ENCODE data around the gene TNRC18.

DNA sequence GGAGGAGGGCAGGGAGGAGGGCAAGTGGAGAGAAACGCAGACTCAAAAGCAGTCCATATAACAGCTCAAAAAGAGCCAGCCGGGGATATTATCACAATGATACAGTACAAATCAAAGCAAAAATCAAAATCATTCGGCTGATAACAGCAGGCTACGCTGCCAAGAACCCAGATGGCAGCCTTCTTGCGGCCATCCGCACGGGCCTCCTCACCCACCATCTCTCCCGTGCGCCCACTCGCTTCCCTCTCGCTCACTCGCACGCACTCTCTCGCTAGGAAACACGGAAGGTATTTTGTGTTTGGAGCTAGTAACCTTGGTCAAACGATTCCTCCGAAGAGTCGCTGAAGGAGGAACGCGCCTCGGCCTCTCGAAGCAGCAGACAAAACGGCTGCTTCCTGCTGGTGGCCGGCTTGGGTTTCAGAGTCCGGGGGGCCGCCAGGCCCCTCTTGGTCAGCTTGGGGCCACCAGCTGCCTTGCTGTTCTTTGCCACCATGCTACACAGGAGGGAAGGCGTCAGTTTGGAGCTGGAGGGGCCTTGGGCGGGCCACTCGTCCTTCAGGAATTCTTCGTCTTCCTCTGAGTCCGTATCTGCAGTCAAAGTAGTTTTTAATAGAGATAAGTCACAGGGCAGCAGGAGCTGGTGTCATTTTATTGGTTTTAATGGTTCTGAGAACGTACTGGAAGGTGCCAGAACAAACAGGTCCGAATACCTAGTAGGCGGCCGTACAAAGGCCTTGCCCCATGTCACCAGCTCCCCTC lies 71.9 kb downstream of the TNRC18 start:
- TF ChIP-seq NFIC (IDR thresholded peaks at IDR 0.05; ENCODE audit: borderline replicate concordance) (no peak), MXI1 (IDR thresholded peaks at IDR 0.05; ENCODE audit: low read depth, low read length) (no peak), MEF2A (IDR thresholded peaks at IDR 0.05; ENCODE audit: borderline replicate concordance, low read depth) (no peak), MAX (IDR thresholded peaks at IDR 0.05; ENCODE audit: low read depth) (no peak), EZH2phosphoT487 (IDR thresholded peaks at IDR 0.05; ENCODE audit: borderline replicate concordance, low read depth) (no peak), POLR2AphosphoS5 (IDR thresholded peaks at IDR 0.05; ENCODE audit: low read depth, low read length) (no peak), NRF1 (IDR thresholded peaks at IDR 0.05; ENCODE audit: low read depth, low read length) (no peak), TEAD4 (IDR thresholded peaks at IDR 0.05; ENCODE audit: borderline replicate concordance, insufficient read depth) (no peak), RCOR1 (IDR thresholded peaks at IDR 0.05; ENCODE audit: low read length) (no peak)
- TF ChIP-seq, protein P1, sequence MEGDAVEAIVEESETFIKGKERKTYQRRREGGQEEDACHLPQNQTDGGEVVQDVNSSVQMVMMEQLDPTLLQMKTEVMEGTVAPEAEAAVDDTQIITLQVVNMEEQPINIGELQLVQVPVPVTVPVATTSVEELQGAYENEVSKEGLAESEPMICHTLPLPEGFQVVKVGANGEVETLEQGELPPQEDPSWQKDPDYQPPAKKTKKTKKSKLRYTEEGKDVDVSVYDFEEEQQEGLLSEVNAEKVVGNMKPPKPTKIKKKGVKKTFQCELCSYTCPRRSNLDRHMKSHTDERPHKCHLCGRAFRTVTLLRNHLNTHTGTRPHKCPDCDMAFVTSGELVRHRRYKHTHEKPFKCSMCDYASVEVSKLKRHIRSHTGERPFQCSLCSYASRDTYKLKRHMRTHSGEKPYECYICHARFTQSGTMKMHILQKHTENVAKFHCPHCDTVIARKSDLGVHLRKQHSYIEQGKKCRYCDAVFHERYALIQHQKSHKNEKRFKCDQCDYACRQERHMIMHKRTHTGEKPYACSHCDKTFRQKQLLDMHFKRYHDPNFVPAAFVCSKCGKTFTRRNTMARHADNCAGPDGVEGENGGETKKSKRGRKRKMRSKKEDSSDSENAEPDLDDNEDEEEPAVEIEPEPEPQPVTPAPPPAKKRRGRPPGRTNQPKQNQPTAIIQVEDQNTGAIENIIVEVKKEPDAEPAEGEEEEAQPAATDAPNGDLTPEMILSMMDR (IDR thresholded peaks at IDR 0.05): no peak
- TF ChIP-seq, protein P2, sequence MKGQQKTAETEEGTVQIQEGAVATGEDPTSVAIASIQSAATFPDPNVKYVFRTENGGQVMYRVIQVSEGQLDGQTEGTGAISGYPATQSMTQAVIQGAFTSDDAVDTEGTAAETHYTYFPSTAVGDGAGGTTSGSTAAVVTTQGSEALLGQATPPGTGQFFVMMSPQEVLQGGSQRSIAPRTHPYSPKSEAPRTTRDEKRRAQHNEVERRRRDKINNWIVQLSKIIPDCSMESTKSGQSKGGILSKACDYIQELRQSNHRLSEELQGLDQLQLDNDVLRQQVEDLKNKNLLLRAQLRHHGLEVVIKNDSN (IDR thresholded peaks at IDR 0.05; ENCODE audit: borderline replicate concordance, low read depth): no peak
- TF ChIP-seq, protein P3, sequence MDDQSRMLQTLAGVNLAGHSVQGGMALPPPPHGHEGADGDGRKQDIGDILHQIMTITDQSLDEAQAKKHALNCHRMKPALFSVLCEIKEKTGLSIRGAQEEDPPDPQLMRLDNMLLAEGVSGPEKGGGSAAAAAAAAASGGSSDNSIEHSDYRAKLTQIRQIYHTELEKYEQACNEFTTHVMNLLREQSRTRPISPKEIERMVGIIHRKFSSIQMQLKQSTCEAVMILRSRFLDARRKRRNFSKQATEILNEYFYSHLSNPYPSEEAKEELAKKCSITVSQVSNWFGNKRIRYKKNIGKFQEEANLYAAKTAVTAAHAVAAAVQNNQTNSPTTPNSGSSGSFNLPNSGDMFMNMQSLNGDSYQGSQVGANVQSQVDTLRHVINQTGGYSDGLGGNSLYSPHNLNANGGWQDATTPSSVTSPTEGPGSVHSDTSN (IDR thresholded peaks at IDR 0.05): no peak

All from SK-N-SH (cell line).